Ecto neural progenitor cell (in vitro differentiated cells): ENCODE data around the gene WDR1.
A peak's percentile ranks its signal among the peaks of the same experiment; 100 is the strongest.
"Not testable (repeated sequence)": the region's sequence is repeated elsewhere in the genome, so short reads cannot be mapped to it uniquely, and the experiment has no call there.

Experiments used
- DNase-seq: peaks from one replicate; pipeline ENCODE4 v3.0.0-alpha.2; 2018; ENCODE audit warnings: low spot score

The WDR1 gene

GRCh38 chr4:10130178-10130888, 13.7 kb upstream of the WDR1 start:
- DNase-seq: no peak

GRCh38 chr4:10129196-10130177, 12.9 kb upstream of the WDR1 start:
- DNase-seq: no peak

GRCh38 chr4:10128761-10129160, 12.2 kb upstream of the WDR1 start:
- DNase-seq: no peak

GRCh38 chr4:10127531-10127930, 10.9 kb upstream of the WDR1 start:
- DNase-seq: not testable (repeated sequence)

- DNase-seq: no peak
Observed at GRCh38 chr4:10124167-10124930, 7.8 kb upstream of the WDR1 start.

- DNase-seq: peak; percentile 67
Observed at GRCh38 chr4:10123227-10124101, 6.9 kb upstream of the WDR1 start.

- DNase-seq: no peak
Observed at GRCh38 chr4:10122236-10122932, 5.8 kb upstream of the WDR1 start.

- DNase-seq: no peak
Observed at GRCh38 chr4:10121568-10122208, 5.1 kb upstream of the WDR1 start.

- DNase-seq: no peak
Observed at GRCh38 chr4:10120943-10121567, 4.5 kb upstream of the WDR1 start.

GRCh38 chr4:10119773-10120172, 3.2 kb upstream of the WDR1 start:
- no peak for DNase-seq

GRCh38 chr4:10119278-10119677, 2.7 kb upstream of the WDR1 start:
- no peak for DNase-seq

- DNase-seq: no peak
Observed at GRCh38 chr4:10118048-10119004, 1.7 kb upstream of the WDR1 start.

GRCh38 chr4:10117359-10118047, 904 bp upstream of the WDR1 start:
- no peak for DNase-seq

- DNase-seq: peak; percentile 67
Observed at GRCh38 chr4:10115797-10116568, 616 bp downstream of the WDR1 start.

- DNase-seq: no peak
Observed at GRCh38 chr4:10115271-10115796, 1.3 kb downstream of the WDR1 start.

- no peak for DNase-seq
Observed at GRCh38 chr4:10114607-10115006, 2.0 kb downstream of the WDR1 start.

GRCh38 chr4:10114147-10114546, 2.5 kb downstream of the WDR1 start:
- DNase-seq: no peak
